Gastroesophageal sphincter (tissue), 4 donors: Measurements from ENCODE around the gene PLK3. TPM values are rescaled to one million over a fixed set of nuclear protein-coding genes. Genes with fewer than 3 reads are reported as not detected.

ENCODE experiments used
- ATAC-seq: fragments of 150-250 bp; one replicate; pipeline ENCODE4 v1.9.1; 2016; ENCODE audit warnings: mild to moderate bottlenecking, moderate library complexity
- H3K27ac ChIP-seq, 4 donors: fragments of 200-600 bp; sonication (generic) in 3 of 4; 1 replicate in 3 of 4; 2 replicates in 1 of 4; pipeline ENCODE4 v1.5.1; 2016 to 2019
- H3K27me3 ChIP-seq: fragments of 200-600 bp; sonication (generic); one replicate; pipeline ENCODE4 v1.5.1; 2019
- H3K36me3 ChIP-seq, 2 donors: fragments of 200-600 bp; sonication (generic); one replicate each; pipeline ENCODE4 v1.5.1; 2019; ENCODE audit warnings: control low read depth in 1 of 2
- H3K4me1 ChIP-seq, 3 donors: fragments of 200-600 bp; sonication (generic); 1 replicate in 2 of 3; 2 replicates in 1 of 3; pipeline ENCODE4 v1.5.1; 2016 to 2019; ENCODE audit warnings: control low read depth in 2 of 3
- H3K4me3 ChIP-seq, 2 donors: fragments of 200-600 bp; sonication (generic); one replicate each; pipeline ENCODE4 v1.5.1; 2019; ENCODE audit warnings: mild to moderate bottlenecking in 1 of 2, moderate library complexity in 1 of 2
- H3K9me3 ChIP-seq, 3 donors: fragments of 200-600 bp; sonication (generic); one replicate each; pipeline ENCODE4 v1.5.1; 2017 to 2019; ENCODE audit warnings: control low read depth in 2 of 3
- CTCF ChIP-seq, 4 experiments: fragments of 200-600 bp in 2 of 4; fragments of 450-650 bp in 2 of 4; sonication (generic) in 1 of 4; IDR thresholded peaks; one replicate each; pipeline ENCODE4 v1.5.1; 2017 to 2019; ENCODE audit warnings: antibody characterized with exemption in 4 of 4, mild to moderate bottlenecking in 2 of 4, moderate library complexity in 2 of 4
- EP300 ChIP-seq: sonication (generic); formaldehyde crosslinking; IDR thresholded peaks from one replicate; pipeline ENCODE4 v1.6.1; 2017; ENCODE audit warnings: antibody characterized with exemption, mild to moderate bottlenecking
- POLR2A ChIP-seq, 2 donors: fragments of 450-650 bp; IDR thresholded peaks; one replicate each; pipeline ENCODE4 v1.6.1; 2017; ENCODE audit warnings: antibody characterized with exemption in 2 of 2, mild to moderate bottlenecking in 2 of 2, moderate library complexity in 1 of 2
- POLR2AphosphoS5 ChIP-seq: sonication (generic); formaldehyde crosslinking; IDR thresholded peaks from one replicate; pipeline ENCODE4 v1.6.1; 2017; ENCODE audit warnings: antibody characterized with exemption
- WGBS, 2 donors: methylation state at CpG; one replicate each; pipeline ENCODE4 v1.1.5; 2018; ENCODE audit warnings: low coverage in 1 of 2; 5-methylcytosine and 5-hydroxymethylcytosine counted together
- total RNA-seq, 4 donors: library from RNA; depleted of rRNA; stranded (reverse); fragments of >200 nt; gene quantifications; one replicate each; pipeline ENCODE4 v1.1.0, GENCODE V29; 2016

The PLK3 gene
- total RNA-seq, 4 donors from 2014 or later, result 9.4 to 31.2 (median 12.0) TPM

DNA sequence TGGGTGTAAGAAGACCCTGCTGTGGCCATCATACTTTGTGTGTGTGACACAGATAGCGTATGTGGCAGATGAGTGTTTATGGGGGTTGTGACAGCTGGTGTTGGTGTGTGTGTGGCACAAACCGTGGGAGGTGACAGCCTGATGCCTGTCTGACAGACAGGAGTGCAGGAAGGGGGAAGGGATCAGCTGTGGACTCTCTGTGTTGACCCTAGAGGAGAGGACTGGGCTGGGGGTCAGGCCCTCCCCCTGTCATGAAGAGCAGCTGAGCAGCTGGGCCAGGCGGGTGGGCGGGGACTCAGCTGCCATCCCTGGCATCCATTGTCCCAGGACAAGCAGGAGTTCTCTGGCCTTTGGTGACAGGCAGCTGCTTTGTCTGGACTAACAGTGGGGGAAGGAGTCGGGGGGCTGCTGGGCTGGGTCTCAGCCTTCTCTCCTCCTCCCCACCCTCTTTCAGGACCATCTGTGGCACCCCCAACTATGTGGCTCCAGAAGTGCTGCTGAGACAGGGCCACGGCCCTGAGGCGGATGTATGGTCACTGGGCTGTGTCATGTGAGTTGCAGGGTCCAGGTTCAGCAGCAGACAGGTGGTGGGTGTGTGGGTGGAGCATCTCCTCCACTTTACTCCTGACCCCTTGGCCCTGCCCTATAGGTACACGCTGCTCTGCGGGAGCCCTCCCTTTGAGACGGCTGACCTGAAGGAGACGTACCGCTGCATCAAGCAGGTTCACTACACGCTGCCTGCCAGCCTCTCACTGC lies 2.3 kb downstream of the PLK3 start:
- Histone ChIP-seq H3K36me3 (peaks cover 0 to 43% of the 10 kb centered on the region in 2 donors), H3K27me3 (no peaks in the 10 kb centered on the region), H3K4me3 (peak overlapping the region in 1 of 2 donors; percentile 93), H3K27ac (peak overlapping the region in 3 of 4 donors; percentile 72 to 96 (median 96)), H3K4me1 (peaks cover 10 to 68% (median 40%) of the 10 kb centered on the region in 3 donors), H3K9me3 (no peaks in the 10 kb centered on the region)
- ATAC-seq, result no peak
- 80 to 85% methylated on average over 1 to 6 of the region's 13 CpGs for WGBS, 2 donors
- TF ChIP-seq CTCF (IDR thresholded peaks at IDR 0.05), result no peak
- TF ChIP-seq POLR2A (IDR thresholded peaks at IDR 0.05), result no peak
- no peak for TF ChIP-seq POLR2AphosphoS5
- no peak for TF ChIP-seq EP300

DNA sequence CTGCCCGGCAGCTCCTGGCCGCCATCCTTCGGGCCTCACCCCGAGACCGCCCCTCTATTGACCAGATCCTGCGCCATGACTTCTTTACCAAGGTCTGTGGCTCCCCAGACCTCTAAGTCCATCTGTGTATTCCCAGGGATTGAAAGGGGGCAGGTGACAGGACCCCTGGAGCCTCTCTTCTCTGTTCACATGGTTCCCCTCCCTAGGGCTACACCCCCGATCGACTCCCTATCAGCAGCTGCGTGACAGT lies 2.8 kb downstream of the PLK3 start:
- no peaks in the 10 kb centered on the region for H3K27me3 ChIP-seq
- peak overlapping the region in 3 of 4 donors; percentile 72 to 96 (median 96) for H3K27ac ChIP-seq
- no peak for ATAC-seq
- peaks cover 10 to 73% (median 45%) of the 10 kb centered on the region in 3 donors for H3K4me1 ChIP-seq
- no peak for TF ChIP-seq POLR2AphosphoS5
- no peak for TF ChIP-seq EP300
- TF ChIP-seq POLR2A (IDR thresholded peaks at IDR 0.05), result no peak
- TF ChIP-seq CTCF (IDR thresholded peaks at IDR 0.05), result no peak
- H3K4me3 ChIP-seq, result no peak overlapping the region
- no peaks in the 10 kb centered on the region for H3K9me3 ChIP-seq
- WGBS, 2 donors, result 94% methylated on average over 5 of the region's 9 CpGs; no CpG with 5 or more reads in 1 of the 2 donors
- peaks cover 0 to 43% of the 10 kb centered on the region in 2 donors for H3K36me3 ChIP-seq

- peak overlapping the region in 3 of 4 donors; percentile 72 to 96 (median 96) for H3K27ac ChIP-seq
- H3K9me3 ChIP-seq, result no peaks in the 10 kb centered on the region
- no peak for ATAC-seq
- WGBS, 2 donors, result 52 to 95% methylated on average over 3 to 4 of the region's 13 CpGs
- no peaks in the 10 kb centered on the region for H3K27me3 ChIP-seq
- H3K4me1 ChIP-seq, result peaks cover 12 to 78% (median 50%) of the 10 kb centered on the region in 3 donors
- H3K4me3 ChIP-seq, result no peak overlapping the region
- TF ChIP-seq EP300 (no peak), POLR2A (IDR thresholded peaks at IDR 0.05) (no peak), CTCF (IDR thresholded peaks at IDR 0.05) (no peak), POLR2AphosphoS5 (no peak)
- peaks cover 0 to 43% of the 10 kb centered on the region in 2 donors for H3K36me3 ChIP-seq
Observed at GRCh38 chr1:44803312-44804095, 3.3 kb downstream of the PLK3 start.

DNA sequence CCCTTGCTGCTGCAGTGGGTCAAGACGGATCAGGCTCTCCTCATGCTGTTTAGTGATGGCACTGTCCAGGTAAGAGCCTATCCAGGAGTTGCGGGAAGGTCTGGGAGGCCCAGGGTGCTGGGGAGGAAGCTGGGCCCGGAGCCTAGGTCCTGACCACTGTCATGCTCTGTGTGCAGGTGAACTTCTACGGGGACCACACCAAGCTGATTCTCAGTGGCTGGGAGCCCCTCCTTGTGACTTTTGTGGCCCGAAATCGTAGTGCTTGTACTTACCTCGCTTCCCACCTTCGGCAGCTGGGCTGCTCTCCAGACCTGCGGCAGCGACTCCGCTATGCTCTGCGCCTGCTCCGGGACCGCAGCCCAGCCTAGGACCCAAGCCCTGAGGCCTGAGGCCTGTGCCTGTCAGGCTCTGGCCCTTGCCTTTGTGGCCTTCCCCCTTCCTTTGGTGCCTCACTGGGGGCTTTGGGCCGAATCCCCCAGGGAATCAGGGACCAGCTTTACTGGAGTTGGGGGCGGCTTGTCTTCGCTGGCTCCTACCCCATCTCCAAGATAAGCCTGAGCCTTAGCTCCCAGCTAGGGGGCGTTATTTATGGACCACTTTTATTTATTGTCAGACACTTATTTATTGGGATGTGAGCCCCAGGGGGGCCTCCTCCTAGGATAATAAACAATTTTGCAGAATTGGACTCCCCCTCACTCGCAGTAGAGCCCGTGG lies 5.3 kb downstream of the PLK3 start:
- no peak for TF ChIP-seq CTCF (IDR thresholded peaks at IDR 0.05)
- no peak for TF ChIP-seq POLR2A (IDR thresholded peaks at IDR 0.05)
- TF ChIP-seq EP300, result no peak
- TF ChIP-seq POLR2AphosphoS5, result no peak
- Histone ChIP-seq H3K27ac (peak overlapping the region in 3 of 4 donors; percentile 96 to 99 (median 97)), H3K27me3 (no peaks in the 10 kb centered on the region), H3K4me1 (peaks cover 17 to 89% (median 65%) of the 10 kb centered on the region in 3 donors), H3K4me3 (no peak overlapping the region), H3K36me3 (peaks cover 0 to 43% of the 10 kb centered on the region in 2 donors), H3K9me3 (no peaks in the 10 kb centered on the region)
- no peak for ATAC-seq
- 87% methylated on average over 6 of the region's 20 CpGs; no CpG with 5 or more reads in 1 of the 2 donors for WGBS, 2 donors
